Iris pigment epithelial cell (primary cell): ENCODE measurements around the gene MNT.

ENCODE experiments used
- DNase-seq: peaks from one replicate; pipeline ENCODE4 v3.0.0-alpha.2; 2011; ENCODE audit warnings: low read depth

The MNT gene

DNA sequence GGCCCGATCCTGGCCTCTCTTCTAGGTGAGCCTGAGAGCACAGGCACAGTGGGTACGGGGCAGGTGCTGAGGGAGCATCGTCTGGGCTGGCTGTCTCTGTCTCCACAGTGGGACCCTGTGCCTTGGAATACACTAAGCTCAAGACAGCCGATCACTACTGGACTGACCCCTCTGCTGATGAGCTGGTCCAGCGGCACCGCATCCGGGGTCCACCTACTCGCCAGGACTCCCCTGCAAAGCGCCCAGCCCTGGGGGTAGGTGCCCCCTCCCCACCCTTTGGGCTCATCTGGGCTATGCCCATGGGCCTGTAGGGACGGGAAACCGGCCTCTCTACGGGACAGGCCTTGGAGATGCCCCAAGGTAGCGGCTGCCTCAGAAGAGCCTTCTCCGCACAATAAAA is 38.0 kb downstream of the MNT start:
- no peak for DNase-seq

DNA sequence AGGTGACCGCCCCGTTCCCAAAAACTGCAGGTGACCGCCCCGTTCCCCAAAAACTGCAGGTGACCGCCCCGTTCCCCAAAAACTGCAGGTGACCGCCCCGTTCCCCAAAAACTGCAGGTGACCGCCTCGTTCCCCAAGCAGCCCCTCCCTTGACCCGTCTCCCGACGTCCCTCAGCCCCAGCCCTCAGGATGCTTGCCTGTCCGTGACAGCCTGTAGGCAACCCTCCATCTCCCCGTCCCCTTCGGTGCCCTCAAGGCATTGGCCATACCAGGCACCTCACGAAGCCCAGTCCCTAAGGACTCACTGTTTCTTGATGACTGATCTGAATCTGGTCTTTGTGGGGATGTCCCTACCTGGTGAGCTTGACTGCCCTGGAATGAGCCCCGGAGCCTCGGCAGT is 38.4 kb downstream of the MNT start:
- no peak for DNase-seq

DNA sequence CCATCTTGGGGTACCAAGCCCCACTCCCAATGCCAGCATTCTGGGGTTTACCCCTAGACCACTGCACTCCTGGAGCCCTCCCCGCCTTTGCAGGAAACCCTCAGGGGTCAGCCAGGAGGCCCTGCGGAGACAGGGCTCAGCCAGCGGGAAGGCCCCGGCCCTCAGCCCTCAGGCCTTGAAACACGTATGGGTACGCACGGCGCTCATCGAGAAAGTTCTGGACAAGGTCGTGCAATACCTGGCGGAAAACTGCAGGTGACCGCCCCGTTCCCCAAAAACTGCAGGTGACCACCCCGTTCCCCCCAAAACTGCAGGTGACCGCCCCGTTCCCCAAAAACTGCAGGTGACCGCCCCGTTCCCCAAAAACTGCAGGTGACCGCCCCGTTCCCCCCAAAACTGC is 38.8 kb downstream of the MNT start:
- no peak for DNase-seq

DNA sequence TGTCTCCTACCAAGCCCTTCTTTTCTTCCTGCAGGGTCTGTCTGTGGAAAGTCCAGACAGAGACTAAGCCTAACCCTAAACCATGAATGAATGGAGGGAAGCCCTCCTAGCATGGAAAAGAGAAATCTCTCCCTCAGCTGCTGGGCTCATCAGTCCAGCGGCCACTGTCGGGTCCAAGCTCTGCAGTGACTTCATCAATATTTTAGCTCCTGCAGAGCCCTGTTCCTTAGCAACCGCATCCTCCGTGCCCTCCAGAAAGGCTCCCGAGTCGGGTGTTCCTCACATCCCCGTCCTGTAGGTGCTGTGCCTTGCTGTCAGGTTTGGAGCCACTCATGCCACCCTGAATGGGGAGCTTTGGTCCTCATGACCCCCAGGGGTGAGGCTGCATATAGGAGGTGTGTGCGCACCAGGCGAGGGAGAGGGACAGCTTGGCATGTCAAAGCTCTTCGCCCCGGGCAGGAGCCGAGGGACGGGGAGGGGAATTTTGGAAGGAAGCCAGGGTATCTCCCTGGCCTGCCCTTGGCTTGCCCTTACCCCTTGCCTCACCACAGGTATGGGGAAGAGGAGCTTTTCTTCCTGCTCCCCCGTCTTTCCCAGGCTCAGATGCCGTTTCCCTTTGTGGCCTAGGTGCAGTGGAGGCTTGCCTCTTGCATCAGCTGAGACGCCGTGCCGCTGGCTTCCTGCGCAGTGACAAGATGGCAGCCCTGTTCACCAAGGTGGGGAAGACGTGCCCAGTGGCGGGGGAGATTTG is 39.7 kb downstream of the MNT start:
- DNase-seq, result no peak

DNA sequence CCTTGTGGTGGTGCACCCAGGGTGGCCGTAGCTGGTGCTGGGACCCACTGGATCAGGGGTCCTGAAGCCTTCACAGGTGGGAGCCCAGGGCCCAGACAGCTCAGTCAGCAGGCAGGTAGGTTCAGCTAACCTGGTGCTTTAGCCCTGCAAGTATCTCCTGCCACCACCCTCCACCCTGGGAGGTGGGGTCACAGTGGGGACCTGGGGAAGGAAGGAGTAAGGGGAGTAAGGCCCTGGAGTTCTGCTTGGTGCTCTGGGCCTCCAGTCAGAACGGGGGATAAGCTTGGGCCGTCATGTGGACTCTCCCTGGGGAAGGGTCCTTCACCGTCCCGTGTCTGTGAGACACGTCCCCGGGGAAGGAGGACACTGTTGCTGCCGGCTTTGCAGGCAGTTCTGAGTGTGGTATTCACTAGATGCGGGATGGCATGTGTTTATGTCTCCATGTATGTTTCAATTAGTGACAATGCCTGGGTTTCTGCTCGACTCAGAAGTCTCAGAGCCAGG is 42.9 kb downstream of the MNT start:
- DNase-seq, result no peak

DNA sequence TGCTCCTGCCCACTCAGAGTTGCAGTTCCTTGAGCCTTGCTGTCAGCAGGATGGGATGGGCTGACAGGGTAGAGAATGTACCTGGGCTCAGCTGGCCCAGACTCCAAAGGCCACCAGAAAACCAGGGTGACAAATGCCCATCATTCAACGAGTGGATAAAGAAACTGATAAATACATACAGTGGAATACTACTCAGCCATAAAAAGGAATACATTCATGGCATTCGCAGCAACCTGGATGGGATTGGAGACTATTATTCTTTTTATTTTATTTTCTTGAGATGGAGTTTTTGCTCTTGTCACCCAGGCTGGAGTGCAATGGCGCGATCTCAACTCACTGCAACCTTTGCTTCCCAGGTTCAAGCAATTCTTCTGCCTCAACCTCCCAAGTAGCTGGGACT is 43.6 kb downstream of the MNT start:
- no peak for DNase-seq

DNA sequence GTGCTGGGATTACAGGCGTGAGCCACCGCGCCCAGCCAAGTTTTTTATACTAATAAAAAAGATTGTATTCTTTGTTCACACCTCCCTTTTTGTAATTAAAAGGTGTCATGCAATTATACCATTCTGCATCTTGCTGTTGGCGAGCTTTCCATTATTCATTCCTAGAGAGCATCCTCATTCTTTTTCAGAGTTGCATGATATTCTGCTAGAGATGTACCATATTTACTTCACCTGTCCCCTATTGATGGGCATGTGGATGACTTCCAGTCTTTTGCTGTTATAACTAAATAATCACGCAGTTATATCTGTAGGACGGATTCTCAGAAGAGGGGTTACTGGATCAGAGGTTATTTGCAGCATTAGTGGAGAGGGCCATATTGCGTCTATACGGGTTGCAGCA is 46.5 kb downstream of the MNT start:
- no peak for DNase-seq

DNA sequence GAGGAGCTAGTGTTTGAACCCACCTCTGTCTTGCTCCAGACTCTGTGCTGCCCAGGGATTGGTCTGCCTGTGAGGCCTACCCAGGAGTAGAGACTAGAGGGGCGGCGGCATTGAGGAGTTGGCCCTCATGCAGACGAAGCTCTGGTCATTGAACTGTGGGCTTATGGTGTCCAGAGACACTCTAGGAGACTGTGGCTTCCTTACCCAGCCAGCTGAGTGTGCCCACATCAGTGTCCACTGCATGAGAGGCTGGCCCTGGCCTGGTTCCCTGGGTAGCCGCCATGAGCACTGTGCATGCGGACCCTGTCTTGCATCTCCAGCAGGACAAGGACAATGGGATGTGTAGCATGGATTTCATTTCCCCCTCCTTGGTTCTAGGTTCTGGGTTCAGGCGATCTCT is 49.6 kb downstream of the MNT start:
- DNase-seq, result no peak

DNA sequence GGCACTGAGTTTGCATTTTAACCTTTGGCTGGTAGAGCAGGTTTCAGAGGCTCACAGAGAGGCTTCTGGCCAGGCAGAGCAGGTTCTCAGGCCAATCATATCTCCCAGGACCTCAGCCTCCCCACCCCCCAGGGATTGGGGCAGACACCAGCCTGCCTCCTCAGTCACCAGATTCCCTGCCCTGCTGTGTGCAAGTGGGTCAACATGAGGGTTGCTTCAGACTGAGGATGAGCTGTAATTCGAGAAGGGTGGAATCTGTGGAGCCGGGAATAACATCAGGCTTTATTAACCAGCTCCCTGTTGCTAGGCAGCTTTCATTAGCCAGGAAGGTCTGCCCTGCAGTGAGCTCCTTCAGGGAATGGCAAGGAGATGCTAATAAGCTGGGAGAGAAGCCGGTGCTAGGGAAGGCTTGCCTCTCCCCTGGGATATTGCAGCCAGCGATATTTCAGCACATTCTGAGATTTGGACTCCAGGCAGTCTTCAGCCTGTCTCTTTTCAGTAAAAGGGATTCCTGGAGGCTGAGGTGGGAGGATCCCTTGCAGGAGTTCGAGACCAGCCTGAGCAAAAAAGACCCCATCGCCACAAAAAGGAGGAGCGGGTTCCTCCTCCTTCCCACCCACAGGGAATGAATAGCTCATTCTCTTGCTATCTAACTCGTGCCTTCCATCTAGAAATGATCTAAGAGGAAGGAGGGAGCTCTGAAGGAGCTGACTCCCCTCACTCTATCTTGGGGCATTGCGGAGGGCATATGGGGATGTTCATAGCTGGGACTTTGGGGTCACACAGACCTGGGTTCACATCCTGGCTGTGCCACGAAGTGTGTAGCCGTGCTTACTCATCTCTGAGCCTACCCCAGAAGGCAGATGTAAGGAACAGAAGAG is 52.8 kb downstream of the MNT start:
- peak; percentile 84 for DNase-seq

DNA sequence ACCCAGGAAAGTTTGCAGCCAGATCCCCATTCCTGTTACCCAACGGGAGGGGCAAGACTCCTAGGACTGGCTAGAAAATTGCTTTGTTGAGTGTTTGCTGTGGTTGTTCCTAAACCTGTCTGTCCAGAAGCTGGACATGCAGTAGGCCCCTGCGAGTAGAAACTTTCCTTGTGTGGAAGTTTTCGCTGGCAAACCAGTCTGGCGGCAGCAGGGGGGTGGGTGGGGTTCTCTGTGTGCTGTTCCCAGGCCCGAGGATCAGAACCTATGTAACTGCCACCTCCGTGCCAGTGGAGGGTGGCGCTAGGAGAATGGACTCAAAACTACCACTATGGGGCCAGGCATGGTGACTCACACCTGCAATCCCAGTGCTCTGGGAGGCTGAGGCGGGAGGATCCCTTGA is 54.4 kb downstream of the MNT start:
- no peak for DNase-seq

DNA sequence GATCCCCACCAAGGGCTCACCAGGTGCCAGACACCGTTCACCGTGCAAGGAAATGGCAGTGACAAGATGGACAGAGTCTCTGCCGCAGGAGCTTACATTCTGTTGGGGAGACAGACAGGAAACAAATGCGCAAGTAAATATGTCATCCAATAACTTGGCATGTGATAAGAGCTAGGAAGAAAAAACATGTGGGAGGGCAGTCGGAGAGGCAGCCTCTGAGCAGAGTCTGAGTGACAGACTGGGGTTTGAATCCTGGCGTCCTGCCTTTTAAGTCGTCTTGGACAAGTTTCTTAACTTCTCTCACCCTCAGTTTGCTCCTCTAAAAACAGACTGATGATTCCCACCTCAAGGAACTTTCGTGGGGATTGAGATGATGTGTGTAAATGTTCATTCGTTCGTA is 56.3 kb downstream of the MNT start:
- DNase-seq, result no peak

DNA sequence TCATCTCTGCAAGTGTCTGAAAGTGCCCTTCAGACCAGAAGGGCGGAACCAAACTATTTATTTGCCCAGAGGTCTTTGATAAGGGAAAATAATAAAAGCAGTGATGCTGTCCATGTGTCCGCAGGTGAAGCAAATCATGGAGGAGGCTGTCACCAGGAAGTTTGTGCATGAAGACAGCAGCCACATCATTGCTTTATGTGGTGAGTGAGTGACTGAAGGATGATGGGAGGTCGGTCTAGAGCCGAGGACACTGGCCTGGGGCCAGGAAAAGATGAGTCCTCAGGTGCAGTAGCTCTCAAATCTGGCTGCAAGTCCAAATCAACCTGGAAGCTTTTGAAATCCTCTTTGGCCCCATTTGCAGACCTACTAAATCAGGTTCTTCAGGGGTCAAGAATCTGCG is 57.4 kb downstream of the MNT start:
- peak; percentile 21 for DNase-seq

DNA sequence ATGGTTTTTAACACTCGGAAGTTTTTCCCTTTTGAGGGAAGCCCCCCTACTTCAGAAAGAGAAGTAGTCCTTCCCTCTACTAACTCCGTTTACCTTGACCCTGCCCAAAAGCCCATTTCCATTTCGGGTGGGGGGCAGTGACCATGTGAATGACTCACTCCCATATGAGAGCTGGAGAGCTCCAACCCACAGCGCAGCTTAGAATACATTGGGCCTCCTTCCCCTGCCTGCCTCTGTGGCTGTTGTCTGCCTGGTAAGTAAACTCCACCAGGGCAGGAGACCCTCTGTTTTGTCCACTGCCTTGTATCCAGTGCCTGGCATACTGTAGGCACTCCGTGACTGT is 62.6 kb downstream of the MNT start:
- DNase-seq, result peak; percentile 36

DNA sequence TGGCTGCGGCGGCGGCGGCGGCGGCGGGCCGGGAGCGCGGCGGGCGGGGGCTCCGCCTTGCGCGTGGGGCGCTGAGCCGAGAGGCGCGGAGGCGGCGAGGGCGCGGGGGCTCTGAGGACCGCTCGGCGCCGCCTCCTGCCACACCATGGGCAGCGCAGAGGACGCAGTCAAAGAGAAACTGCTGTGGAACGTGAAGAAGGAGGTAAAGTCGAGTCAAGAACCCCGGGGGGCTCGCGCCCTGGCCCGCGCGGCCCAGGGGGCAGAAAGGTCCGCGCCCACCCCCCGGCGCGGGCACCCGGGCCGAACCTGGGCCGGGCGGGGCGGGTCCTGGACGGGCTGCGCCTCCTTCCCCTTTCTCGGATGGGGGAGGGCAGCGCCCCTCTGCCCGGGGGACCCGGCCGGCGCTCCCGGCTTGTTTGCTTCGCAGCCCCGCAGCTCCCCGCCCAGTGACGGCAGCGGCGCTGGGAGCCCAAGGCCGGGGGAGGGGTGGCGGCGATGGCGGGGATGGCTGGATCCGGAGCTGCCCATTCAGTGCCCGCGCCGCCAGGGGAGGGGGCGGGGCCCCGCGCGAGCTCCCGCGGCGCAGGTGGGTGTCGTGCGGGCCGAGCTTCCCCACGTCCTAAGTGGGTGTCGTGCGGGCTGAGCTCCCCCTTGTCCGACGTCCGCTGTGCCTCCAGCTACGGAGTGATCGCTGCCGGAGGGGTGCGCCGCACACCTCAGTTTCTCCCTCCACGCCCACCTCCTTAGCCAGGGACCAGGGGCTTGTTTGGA is 63.1 kb downstream of the MNT start:
- peak; percentile 64 for DNase-seq

DNA sequence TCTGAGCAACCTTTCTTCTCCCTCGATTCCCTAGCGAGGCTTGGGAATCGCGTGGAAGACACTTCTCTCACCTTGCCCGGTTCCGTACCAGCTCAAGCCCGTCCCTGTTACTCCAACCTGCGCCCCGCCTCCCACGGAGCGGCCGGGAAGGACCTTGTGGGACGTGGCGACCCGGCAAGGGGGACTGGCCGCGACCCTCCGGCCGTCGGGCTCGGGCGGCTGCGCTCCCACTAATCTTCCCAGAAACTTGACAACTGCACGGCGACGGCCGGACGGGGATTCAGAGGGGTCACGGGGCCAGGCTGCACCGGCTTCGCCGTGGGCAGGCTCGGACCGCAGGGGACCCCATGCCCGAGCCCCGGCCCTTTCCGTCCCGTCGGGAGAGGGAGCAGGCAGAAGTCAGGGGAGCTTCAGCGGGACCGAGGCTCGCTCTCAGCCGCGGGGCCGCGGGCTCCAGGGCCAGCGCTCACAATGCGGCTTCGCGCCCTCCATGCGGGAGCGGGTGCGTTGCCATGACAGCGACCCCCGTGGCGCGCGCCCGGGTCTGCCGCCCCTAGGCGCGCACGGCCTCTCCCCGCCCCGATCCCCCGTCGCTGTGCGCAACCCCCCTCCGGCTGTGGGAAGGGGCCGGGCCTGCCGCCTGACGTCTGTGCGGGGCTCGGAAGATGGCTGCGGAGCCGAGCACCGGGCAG is 63.9 kb downstream of the MNT start, which contains the start of gene SGSM2:
SGSM2 (plus strand) TSS at position 650 of the 692 bp plus-strand sequence. CDS start 188 bp downstream, outside the sequence.
- DNase-seq, result peak; percentile 39

DNA sequence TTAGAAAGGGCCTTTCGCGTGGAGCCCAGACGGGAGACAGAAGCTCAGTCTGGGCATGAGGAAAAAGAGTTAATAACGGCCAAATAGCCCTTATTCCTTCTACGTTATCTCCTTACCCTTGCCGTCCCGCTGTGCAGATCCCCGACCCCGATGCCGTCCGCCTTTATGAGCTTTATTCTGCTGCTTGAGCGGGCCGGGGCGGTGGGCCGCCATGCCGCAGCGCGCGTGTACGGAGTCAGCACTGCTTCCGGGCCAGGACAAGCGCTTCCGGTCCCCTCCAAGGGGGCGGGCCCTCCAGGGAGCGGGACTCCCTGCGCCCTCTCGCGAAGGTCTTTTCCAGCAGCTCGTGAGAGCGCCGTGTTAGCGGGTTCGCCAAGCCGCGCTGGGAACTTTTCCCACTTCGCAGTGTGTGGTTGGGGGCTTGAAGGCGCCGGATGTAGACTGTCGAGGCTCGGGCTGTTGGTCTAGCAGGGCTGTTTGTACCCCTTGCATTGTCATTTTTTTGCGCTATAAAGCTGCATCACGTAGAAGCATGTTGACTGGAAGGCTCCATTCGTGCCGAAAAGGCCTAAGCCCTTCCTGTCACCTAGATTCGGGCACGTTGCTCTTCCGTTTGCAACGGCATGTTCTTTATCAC is 64.5 kb downstream of the MNT start, which contains the start of gene TSR1:
TSR1 (minus strand) TSS at position 243 of the 637 bp plus-strand sequence; CDS start at position 213, 30 bp downstream.
- DNase-seq, result peak; percentile 94

DNA sequence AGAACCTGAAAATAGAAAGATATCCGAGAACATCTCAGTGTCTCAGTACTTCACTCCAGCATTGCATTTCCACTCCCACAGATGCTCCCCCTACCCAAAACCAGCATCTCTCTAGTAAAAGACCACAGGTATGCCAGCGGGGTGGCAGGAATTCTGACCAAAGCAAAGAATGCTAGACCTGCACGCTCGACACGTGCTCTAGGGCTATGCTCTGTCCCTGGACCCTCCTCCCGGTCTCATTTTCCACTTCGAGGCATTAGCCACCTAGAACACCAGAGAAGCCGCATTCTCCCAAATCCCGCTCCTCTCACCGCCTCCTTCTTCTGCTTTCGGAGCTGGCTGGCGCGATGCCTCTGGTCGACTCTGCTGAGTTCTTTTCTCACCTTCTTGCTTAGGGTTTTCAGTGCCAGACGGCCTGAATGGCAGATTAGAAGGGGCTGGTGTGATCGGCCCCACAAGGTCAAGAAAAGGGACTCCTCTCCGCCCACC is 65.1 kb downstream of the MNT start:
- DNase-seq, result no peak
